ENCODE data around the gene FIBCD1. TPM values are rescaled to one million over a fixed set of nuclear protein-coding genes. Genes with fewer than 3 reads are reported as not detected.

FIBCD1 gene
- total RNA-seq, 1 experiment from 2014 or later: 6.6 TPM

DNA sequence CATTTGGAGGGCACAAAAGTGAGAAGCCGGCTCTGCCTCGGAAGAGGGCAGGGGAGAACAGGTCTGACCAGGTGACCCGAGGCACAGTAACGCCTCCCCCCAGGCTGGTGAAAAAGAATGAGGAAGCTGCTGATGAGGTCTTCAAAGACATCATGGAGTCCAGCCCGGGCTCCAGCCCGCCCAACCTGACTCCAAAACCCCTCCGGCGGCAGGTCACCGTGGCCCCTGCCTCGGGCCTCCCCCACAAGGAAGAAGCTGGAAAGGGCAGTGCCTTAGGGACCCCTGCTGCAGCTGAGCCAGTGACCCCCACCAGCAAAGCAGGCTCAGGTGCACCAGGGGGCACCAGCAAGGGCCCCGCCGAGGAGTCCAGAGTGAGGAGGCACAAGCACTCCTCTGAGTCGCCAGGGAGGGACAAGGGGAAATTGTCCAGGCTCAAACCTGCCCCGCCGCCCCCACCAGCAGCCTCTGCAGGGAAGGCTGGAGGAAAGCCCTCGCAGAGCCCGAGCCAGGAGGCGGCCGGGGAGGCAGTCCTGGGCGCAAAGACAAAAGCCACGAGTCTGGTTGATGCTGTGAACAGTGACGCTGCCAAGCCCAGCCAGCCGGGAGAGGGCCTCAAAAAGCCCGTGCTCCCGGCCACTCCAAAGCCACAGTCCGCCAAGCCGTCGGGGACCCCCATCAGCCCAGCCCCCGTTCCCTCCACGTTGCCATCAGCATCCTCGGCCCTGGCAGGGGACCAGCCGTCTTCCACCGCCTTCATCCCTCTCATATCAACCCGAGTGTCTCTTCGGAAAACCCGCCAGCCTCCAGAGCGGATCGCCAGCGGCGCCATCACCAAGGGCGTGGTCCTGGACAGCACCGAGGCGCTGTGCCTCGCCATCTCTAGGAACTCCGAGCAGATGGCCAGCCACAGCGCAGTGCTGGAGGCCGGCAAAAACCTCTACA is 54.2 kb downstream of the FIBCD1 start:
- ChIA-PET POLR2A (interaction anchor here (0.7 to 0.9 kb wide), 2 partner anchors 29 to 182 kb away, joined by 4 read pairs; no protein-coding TSS in a partner anchor), CTCF (interaction anchor here (1.2 to 4.3 kb wide), 8 partner anchors 18 to 184 kb away, joined by 3 to 24 read pairs (median 5); no protein-coding TSS in a partner anchor)
- no peaks in the 10 kb centered on the region for H3K27me3 Mint-ChIP-seq (ENCODE audit: low read depth)
- DNase-seq (ENCODE audit: low spot score): no peak
- H3K27ac Mint-ChIP-seq: peak overlapping the region; percentile 70
- peaks cover 10% of the 10 kb centered on the region for H3K4me1 Mint-ChIP-seq
- no peak overlapping the region for H3K4me3 Mint-ChIP-seq
- H3K9me3 Mint-ChIP-seq: no peaks in the 10 kb centered on the region
- peaks cover 56% of the 10 kb centered on the region for H3K36me3 Mint-ChIP-seq
- TF ChIP-seq ATF1 (CRISPR knock-in tag; IDR thresholded peaks at IDR 0.05) (no peak), TEAD1 (CRISPR knock-in tag; IDR thresholded peaks at IDR 0.05) (no peak), JAZF1 (CRISPR knock-in tag; IDR thresholded peaks at IDR 0.05) (no peak), ZNF396 (CRISPR knock-in tag; IDR thresholded peaks at IDR 0.05; ENCODE audit: borderline replicate concordance) (no peak), KAT7 (CRISPR knock-in tag; IDR thresholded peaks at IDR 0.05; ENCODE audit: borderline replicate concordance) (no peak), AR (CRISPR knock-in tag; IDR thresholded peaks at IDR 0.05) (no peak), TP53 (CRISPR knock-in tag; IDR thresholded peaks at IDR 0.05) (no peak), ZBTB21 (CRISPR knock-in tag; IDR thresholded peaks at IDR 0.05; ENCODE audit: borderline replicate concordance) (no peak), HMGXB4 (CRISPR knock-in tag; IDR thresholded peaks at IDR 0.05) (no peak), ATF3 (CRISPR knock-in tag; conservative IDR thresholded peaks at IDR 0.05) (no peak), E2F1 (CRISPR knock-in tag; IDR thresholded peaks at IDR 0.05) (no peak), SOX15 (CRISPR knock-in tag; IDR thresholded peaks at IDR 0.05) (no peak)
- TF ChIP-seq, protein P1, sequence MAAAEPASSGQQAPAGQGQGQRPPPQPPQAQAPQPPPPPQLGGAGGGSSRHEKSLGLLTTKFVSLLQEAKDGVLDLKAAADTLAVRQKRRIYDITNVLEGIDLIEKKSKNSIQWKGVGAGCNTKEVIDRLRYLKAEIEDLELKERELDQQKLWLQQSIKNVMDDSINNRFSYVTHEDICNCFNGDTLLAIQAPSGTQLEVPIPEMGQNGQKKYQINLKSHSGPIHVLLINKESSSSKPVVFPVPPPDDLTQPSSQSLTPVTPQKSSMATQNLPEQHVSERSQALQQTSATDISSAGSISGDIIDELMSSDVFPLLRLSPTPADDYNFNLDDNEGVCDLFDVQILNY (CRISPR knock-in tag; IDR thresholded peaks at IDR 0.05): no peak
- TF ChIP-seq, protein P2, sequence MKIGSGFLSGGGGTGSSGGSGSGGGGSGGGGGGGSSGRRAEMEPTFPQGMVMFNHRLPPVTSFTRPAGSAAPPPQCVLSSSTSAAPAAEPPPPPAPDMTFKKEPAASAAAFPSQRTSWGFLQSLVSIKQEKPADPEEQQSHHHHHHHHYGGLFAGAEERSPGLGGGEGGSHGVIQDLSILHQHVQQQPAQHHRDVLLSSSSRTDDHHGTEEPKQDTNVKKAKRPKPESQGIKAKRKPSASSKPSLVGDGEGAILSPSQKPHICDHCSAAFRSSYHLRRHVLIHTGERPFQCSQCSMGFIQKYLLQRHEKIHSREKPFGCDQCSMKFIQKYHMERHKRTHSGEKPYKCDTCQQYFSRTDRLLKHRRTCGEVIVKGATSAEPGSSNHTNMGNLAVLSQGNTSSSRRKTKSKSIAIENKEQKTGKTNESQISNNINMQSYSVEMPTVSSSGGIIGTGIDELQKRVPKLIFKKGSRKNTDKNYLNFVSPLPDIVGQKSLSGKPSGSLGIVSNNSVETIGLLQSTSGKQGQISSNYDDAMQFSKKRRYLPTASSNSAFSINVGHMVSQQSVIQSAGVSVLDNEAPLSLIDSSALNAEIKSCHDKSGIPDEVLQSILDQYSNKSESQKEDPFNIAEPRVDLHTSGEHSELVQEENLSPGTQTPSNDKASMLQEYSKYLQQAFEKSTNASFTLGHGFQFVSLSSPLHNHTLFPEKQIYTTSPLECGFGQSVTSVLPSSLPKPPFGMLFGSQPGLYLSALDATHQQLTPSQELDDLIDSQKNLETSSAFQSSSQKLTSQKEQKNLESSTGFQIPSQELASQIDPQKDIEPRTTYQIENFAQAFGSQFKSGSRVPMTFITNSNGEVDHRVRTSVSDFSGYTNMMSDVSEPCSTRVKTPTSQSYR (CRISPR knock-in tag; IDR thresholded peaks at IDR 0.05): no peak
- TF ChIP-seq, protein P3, sequence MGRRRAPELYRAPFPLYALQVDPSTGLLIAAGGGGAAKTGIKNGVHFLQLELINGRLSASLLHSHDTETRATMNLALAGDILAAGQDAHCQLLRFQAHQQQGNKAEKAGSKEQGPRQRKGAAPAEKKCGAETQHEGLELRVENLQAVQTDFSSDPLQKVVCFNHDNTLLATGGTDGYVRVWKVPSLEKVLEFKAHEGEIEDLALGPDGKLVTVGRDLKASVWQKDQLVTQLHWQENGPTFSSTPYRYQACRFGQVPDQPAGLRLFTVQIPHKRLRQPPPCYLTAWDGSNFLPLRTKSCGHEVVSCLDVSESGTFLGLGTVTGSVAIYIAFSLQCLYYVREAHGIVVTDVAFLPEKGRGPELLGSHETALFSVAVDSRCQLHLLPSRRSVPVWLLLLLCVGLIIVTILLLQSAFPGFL (CRISPR knock-in tag; IDR thresholded peaks at IDR 0.05; ENCODE audit: borderline replicate concordance): no peak
- TF ChIP-seq, protein P4, sequence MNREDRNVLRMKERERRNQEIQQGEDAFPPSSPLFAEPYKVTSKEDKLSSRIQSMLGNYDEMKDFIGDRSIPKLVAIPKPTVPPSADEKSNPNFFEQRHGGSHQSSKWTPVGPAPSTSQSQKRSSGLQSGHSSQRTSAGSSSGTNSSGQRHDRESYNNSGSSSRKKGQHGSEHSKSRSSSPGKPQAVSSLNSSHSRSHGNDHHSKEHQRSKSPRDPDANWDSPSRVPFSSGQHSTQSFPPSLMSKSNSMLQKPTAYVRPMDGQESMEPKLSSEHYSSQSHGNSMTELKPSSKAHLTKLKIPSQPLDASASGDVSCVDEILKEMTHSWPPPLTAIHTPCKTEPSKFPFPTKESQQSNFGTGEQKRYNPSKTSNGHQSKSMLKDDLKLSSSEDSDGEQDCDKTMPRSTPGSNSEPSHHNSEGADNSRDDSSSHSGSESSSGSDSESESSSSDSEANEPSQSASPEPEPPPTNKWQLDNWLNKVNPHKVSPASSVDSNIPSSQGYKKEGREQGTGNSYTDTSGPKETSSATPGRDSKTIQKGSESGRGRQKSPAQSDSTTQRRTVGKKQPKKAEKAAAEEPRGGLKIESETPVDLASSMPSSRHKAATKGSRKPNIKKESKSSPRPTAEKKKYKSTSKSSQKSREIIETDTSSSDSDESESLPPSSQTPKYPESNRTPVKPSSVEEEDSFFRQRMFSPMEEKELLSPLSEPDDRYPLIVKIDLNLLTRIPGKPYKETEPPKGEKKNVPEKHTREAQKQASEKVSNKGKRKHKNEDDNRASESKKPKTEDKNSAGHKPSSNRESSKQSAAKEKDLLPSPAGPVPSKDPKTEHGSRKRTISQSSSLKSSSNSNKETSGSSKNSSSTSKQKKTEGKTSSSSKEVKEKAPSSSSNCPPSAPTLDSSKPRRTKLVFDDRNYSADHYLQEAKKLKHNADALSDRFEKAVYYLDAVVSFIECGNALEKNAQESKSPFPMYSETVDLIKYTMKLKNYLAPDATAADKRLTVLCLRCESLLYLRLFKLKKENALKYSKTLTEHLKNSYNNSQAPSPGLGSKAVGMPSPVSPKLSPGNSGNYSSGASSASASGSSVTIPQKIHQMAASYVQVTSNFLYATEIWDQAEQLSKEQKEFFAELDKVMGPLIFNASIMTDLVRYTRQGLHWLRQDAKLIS (CRISPR knock-in tag; IDR thresholded peaks at IDR 0.05; ENCODE audit: borderline replicate concordance): no peak
- TF ChIP-seq, protein P5, sequence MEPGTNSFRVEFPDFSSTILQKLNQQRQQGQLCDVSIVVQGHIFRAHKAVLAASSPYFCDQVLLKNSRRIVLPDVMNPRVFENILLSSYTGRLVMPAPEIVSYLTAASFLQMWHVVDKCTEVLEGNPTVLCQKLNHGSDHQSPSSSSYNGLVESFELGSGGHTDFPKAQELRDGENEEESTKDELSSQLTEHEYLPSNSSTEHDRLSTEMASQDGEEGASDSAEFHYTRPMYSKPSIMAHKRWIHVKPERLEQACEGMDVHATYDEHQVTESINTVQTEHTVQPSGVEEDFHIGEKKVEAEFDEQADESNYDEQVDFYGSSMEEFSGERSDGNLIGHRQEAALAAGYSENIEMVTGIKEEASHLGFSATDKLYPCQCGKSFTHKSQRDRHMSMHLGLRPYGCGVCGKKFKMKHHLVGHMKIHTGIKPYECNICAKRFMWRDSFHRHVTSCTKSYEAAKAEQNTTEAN (CRISPR knock-in tag; IDR thresholded peaks at IDR 0.05): no peak
- no peak for ATAC-seq
